HepG2 (cell line): ENCODE results near the gene ZNF318. TPM values are rescaled to one million over a fixed set of nuclear protein-coding genes. Genes with fewer than 3 reads are reported as not detected.

ENCODE experiments used
- BCL3 ChIP-seq: sonication (generic); formaldehyde crosslinking; IDR thresholded peaks from 2 replicates; pipeline ENCODE4 v1.5.1; 2020; ENCODE audit warnings: mild to moderate bottlenecking, missing genetic modification reagents, moderate library complexity
- FLYWCH1 ChIP-seq: sonication (generic); formaldehyde crosslinking; IDR thresholded peaks from 2 replicates; pipeline ENCODE4 v1.8.1; 2023; ENCODE audit warnings: mild to moderate bottlenecking, missing genetic modification reagents
- GATAD2A ChIP-seq: IDR thresholded peaks from 2 replicates; pipeline ENCODE4 v1.6.1; 2016
- GLI4 ChIP-seq: sonication (generic); formaldehyde crosslinking; IDR thresholded peaks from 2 replicates; pipeline ENCODE4 v1.5.1; 2020; ENCODE audit warnings: missing genetic modification reagents, mild to moderate bottlenecking, moderate library complexity, borderline replicate concordance
- HNRNPK ChIP-seq: fragments of 200-400 bp; formaldehyde crosslinking; IDR thresholded peaks from 2 replicates; pipeline ENCODE4 v1.6.1; 2018; ENCODE audit warnings: low read length, low read depth, moderate library complexity, mild to moderate bottlenecking; ENCODE audit not compliant: poor library complexity, severe bottlenecking
- MXD4 ChIP-seq: IDR thresholded peaks from 2 replicates; pipeline ENCODE4 v1.6.1; 2016; ENCODE audit warnings: mild to moderate bottlenecking, missing biosample characterization, missing genetic modification reagents
- NFE2L1 ChIP-seq: sonication (generic); formaldehyde crosslinking; IDR thresholded peaks from 2 replicates; pipeline ENCODE4 v1.4.0; 2020; ENCODE audit warnings: missing genetic modification reagents, mild to moderate bottlenecking, borderline replicate concordance
- NFKB2 ChIP-seq: sonication (generic); formaldehyde crosslinking; IDR thresholded peaks from 2 replicates; pipeline ENCODE4 v1.4.0; 2020; ENCODE audit warnings: missing genetic modification reagents, borderline replicate concordance
- PHF20 ChIP-seq: sonication (generic); formaldehyde crosslinking; IDR thresholded peaks from 2 replicates; pipeline ENCODE4 v1.5.0; 2020; ENCODE audit warnings: mild to moderate bottlenecking, missing genetic modification reagents
- RCOR2 ChIP-seq: IDR thresholded peaks from 2 replicates; pipeline ENCODE4 v1.6.1; 2016; ENCODE audit warnings: missing biosample characterization, missing genetic modification reagents
- RFXAP ChIP-seq: sonication (generic); formaldehyde crosslinking; IDR thresholded peaks from 2 replicates; pipeline ENCODE4 v1.4.0; 2020; ENCODE audit warnings: missing genetic modification reagents, borderline replicate concordance
- SNAPC2 ChIP-seq: sonication (generic); formaldehyde crosslinking; IDR thresholded peaks from 2 replicates; pipeline ENCODE4 v1.8.1; 2022; ENCODE audit warnings: mild to moderate bottlenecking, missing genetic modification reagents
- TGIF2 ChIP-seq: IDR thresholded peaks from 2 replicates; pipeline ENCODE4 v1.6.1; 2016; ENCODE audit warnings: control low read depth, missing compliant biosample characterization
- WIZ ChIP-seq: sonication (generic); formaldehyde crosslinking; IDR thresholded peaks from 2 replicates; pipeline ENCODE4 v1.5.1; 2020; ENCODE audit warnings: mild to moderate bottlenecking, missing genetic modification reagents
- ZNF407 ChIP-seq: sonication (generic); formaldehyde crosslinking; IDR thresholded peaks from one replicate; pipeline ENCODE4 v1.5.1; 2020; ENCODE audit warnings: mild to moderate bottlenecking, missing genetic modification reagents; ENCODE audit errors: not compliant biosample characterization
- ZNF512B ChIP-seq: sonication (generic); formaldehyde crosslinking; IDR thresholded peaks from 2 replicates; pipeline ENCODE4 v1.5.1; 2020; ENCODE audit warnings: missing genetic modification reagents, mild to moderate bottlenecking, borderline replicate concordance
- polyA plus RNA-seq, 8 experiments: library from polyadenylated mRNA; depleted of rRNA in 3 of 8; stranded (reverse) in 7 of 8; unstranded in 1 of 8; fragments of >200 nt; fragmentation: Illumina TruSeq in 4 of 8; extraction: Trizol in 4 of 8; gene quantifications; 2 replicates each; pipeline versions ENCODE4 v1.2.1 to v1.2.3, GENCODE V29; 2011 to 2016; ENCODE audit warnings: low read depth in 4 of 8, missing spikeins in 1 of 8, mixed read lengths in 1 of 8; ENCODE audit not compliant: insufficient read depth in 1 of 8
- total RNA-seq, 5 experiments: library from RNA; depleted of rRNA; stranded (reverse); fragments of >200 nt; fragmentation: Illumina TruSeq; extraction: Trizol; gene quantifications; 2 replicates each; pipeline ENCODE4 v1.2.3, GENCODE V29; 2016; ENCODE audit warnings: low read depth in 1 of 5

The ZNF318 gene
- total and polyA plus RNA-seq, 2 of the 13 experiments (the other 11 are each of a cell fraction or from before 2014, with no cell fraction given) = 13.0 to 14.5 TPM

GRCh38 chr6:43368259-43369160, 937 bp downstream of the ZNF318 start (continued):
- TF ChIP-seq FLYWCH1 (CRISPR knock-in tag) = no peak
- peak; percentile 47; the same call in 1 of the 2 replicates for TF ChIP-seq GATAD2A (CRISPR knock-in tag)
- TF ChIP-seq WIZ = no peak
- peak; percentile 66; the same call in 1 of the 2 replicates for TF ChIP-seq BCL3 (CRISPR knock-in tag)
- peak; percentile 54; the same call in 1 of the 2 replicates for TF ChIP-seq TGIF2 (CRISPR knock-in tag)
- TF ChIP-seq MXD4 (CRISPR knock-in tag) = no peak
- peak; percentile 56 for TF ChIP-seq ZNF407 (CRISPR knock-in tag)
- TF ChIP-seq NFE2L1 (CRISPR knock-in tag) = no peak
- TF ChIP-seq HNRNPK = peak; percentile 34
- TF ChIP-seq ZNF512B = no peak; the same call in 1 of the 2 replicates
- TF ChIP-seq GLI4 (CRISPR knock-in tag) = 0 out of 2 replicates have a peak, but pooled peaks have one; percentile 60
- TF ChIP-seq PHF20 = no peak
- TF ChIP-seq SNAPC2 (CRISPR knock-in tag) = 0 out of 2 replicates have a peak, but pooled peaks have one; percentile 58
- TF ChIP-seq NFKB2 (CRISPR knock-in tag) = peak; percentile 61; the same call in 1 of the 2 replicates
- TF ChIP-seq RFXAP (CRISPR knock-in tag) = no peak
- TF ChIP-seq RCOR2 (CRISPR knock-in tag) = no peak
